Keratinocyte (primary cell): Measurements from ENCODE around the gene SAFB2.
A peak's percentile ranks its signal among the peaks of the same experiment; 100 is the strongest.

Experiments
- EZH2 ChIP-seq: IDR thresholded peaks from one replicate; pipeline ENCODE4 v1.6.1; 2012; ENCODE audit warnings: inconsistent platforms, mild to moderate bottlenecking, low read length, moderate library complexity
- TF ChIP-seq, protein P1 (sequence below), 3 experiments: IDR thresholded peaks in 1 of 3; conservative IDR thresholded peaks in 1 of 3; optimal IDR thresholded peaks in 1 of 3; 2 replicates in 2 of 3; 3 replicates in 1 of 3; pipeline versions ENCODE3 to v1.5.1; 2011; ENCODE audit warnings: low read length in 3 of 3, mild to moderate bottlenecking in 3 of 3, moderate library complexity in 2 of 3, control low read depth in 1 of 3, inconsistent platforms in 1 of 3; ENCODE audit not compliant: insufficient read depth in 2 of 3; ENCODE audit errors: extremely low read depth in 1 of 3

DNA sequence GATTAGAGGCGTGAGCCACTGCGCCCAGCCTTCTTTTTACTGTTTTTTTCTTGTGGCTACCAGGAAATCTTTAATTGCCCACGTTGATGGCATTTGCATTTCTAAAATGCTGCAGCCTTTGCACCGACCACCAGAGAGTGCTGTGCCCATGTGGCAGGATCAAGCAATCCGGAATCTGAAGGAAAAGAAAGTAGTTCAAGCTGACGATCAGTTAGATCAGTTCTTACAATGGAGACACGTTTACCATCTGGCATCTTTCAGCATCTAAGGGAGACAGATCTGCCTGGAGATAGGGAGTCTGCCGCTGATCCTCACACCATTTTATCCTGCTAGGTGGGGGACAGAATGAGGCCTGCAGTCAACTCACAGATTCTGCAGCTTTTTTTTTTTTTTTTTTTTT is 74.7 kb downstream of the SAFB2 start:
- TF ChIP-seq, protein P1, sequence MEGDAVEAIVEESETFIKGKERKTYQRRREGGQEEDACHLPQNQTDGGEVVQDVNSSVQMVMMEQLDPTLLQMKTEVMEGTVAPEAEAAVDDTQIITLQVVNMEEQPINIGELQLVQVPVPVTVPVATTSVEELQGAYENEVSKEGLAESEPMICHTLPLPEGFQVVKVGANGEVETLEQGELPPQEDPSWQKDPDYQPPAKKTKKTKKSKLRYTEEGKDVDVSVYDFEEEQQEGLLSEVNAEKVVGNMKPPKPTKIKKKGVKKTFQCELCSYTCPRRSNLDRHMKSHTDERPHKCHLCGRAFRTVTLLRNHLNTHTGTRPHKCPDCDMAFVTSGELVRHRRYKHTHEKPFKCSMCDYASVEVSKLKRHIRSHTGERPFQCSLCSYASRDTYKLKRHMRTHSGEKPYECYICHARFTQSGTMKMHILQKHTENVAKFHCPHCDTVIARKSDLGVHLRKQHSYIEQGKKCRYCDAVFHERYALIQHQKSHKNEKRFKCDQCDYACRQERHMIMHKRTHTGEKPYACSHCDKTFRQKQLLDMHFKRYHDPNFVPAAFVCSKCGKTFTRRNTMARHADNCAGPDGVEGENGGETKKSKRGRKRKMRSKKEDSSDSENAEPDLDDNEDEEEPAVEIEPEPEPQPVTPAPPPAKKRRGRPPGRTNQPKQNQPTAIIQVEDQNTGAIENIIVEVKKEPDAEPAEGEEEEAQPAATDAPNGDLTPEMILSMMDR (optimal IDR thresholded peaks at IDR 0.05 in 1 of 3, IDR thresholded peaks at IDR 0.05 in 1 of 3, conservative IDR thresholded peaks at IDR 0.05 in 1 of 3; ENCODE audit: extremely low read depth in 1 of 3, insufficient read depth in 2 of 3, low read length in 3 of 3) = peak; percentile 74 to 89 (median 88)
- TF ChIP-seq EZH2 = no peak
